Left lung (tissue), 14 donors: Measurements from ENCODE around the gene CYTH3. TPM values are rescaled to one million over a fixed set of nuclear protein-coding genes. Genes with fewer than 3 reads are reported as not detected.

Experiments
- ATAC-seq: fragments of 200-7000 bp; cut with Tn5 transposase; one replicate; pipeline ENCODE4 v1.9.1; 2020; ENCODE audit warnings: moderate library complexity
- DNase-seq, 4 donors: peaks; one replicate each; pipeline ENCODE4 v3.0.0-alpha.2; 2013 to 2020
- H3K27ac ChIP-seq, 2 donors: fragments of 200-600 bp; sonication (generic) in 1 of 2; one replicate each; pipeline versions ENCODE4 v1.5.0 to v1.8.0; 2020 to 2021
- H3K27me3 ChIP-seq, 2 donors: fragments of 200-600 bp; sonication (generic) in 1 of 2; one replicate each; pipeline versions ENCODE4 v1.5.0 to v1.8.0; 2020 to 2021
- H3K36me3 ChIP-seq, 2 donors: fragments of 200-600 bp; sonication (generic) in 1 of 2; one replicate each; pipeline versions ENCODE4 v1.5.0 to v1.8.0; 2020 to 2021
- H3K4me1 ChIP-seq, 2 donors: fragments of 200-600 bp; one replicate each; pipeline ENCODE4 v1.8.0; 2021
- H3K4me3 ChIP-seq, 2 donors: fragments of 200-600 bp; sonication (generic) in 1 of 2; one replicate each; pipeline versions ENCODE4 v1.5.0 to v1.8.0; 2020 to 2021; ENCODE audit warnings: mild to moderate bottlenecking in 1 of 2
- H3K9me3 ChIP-seq, 2 donors: fragments of 200-600 bp; sonication (generic) in 1 of 2; one replicate each; pipeline versions ENCODE4 v1.5.0 to v1.8.0; 2020 to 2021
- intact Hi-C, 2 donors: fragments of 100-400 bp; cut with DNase I; formaldehyde crosslinking; loops; one replicate each; pipeline versions ENCODE4 v1.11.2 to v1.14.2; 2022
- long read RNA-seq, 12 donors: library from polyadenylated mRNA in 2 of 12; unstranded in 2 of 12; transcript quantifications; one replicate each; pipeline ENCODE4 v2.0.0 and lab custom pipeline, GENCODE V29; 2019 to 2026
- polyA plus RNA-seq, 6 donors: library from polyadenylated mRNA; unstranded; fragments of 120-200 nt; gene quantifications; one replicate each; pipeline ENCODE4 v1.2.1, GENCODE V29; 2013; ENCODE audit not compliant: insufficient read length in 6 of 6
- total RNA-seq, 2 donors: library from RNA; stranded (reverse); fragmentation: NEBNext Ultra II Directional; extraction: Animal tissue kit (Norgen Biotek cat#: 25700); gene quantifications; one replicate each; pipeline ENCODE4 v1.2.1, GENCODE V29; 2021
- TF ChIP-seq, protein P1 (sequence below), 2 donors: fragments of 200-600 bp; sonication (generic) in 1 of 2; IDR thresholded peaks; one replicate each; pipeline versions ENCODE4 v1.5.0 to v1.8.0; 2021; ENCODE audit warnings: antibody characterized with exemption in 2 of 2
- donor health status: DM: no; HTN: yes; CAD: no.
- donor health status: DM: no; HTN: no; CAD: no.

Gene CYTH3, protein sequence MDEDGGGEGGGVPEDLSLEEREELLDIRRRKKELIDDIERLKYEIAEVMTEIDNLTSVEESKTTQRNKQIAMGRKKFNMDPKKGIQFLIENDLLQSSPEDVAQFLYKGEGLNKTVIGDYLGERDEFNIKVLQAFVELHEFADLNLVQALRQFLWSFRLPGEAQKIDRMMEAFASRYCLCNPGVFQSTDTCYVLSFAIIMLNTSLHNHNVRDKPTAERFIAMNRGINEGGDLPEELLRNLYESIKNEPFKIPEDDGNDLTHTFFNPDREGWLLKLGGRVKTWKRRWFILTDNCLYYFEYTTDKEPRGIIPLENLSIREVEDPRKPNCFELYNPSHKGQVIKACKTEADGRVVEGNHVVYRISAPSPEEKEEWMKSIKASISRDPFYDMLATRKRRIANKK
- total RNA-seq (10 to 100 TPM; 21.3 to 24.3 TPM), polyA plus RNA-seq (10 to 100 TPM; 20.7 to 29.8 (median 26.7) TPM)
- long read RNA-seq, donor 1, full-length matches to known transcripts: 10 of 10 reads
- long read RNA-seq, donor 1, partial matches to known transcripts: 0 of 10 reads
- long read RNA-seq, donor 1, other reads (novel, unspliced or antisense): 0 of 10 reads
- long read RNA-seq, donor 2, full-length matches to known transcripts: 4 of 4 reads
- long read RNA-seq, donor 2, partial matches to known transcripts: 0 of 4 reads
- long read RNA-seq, donor 2, other reads (novel, unspliced or antisense): 0 of 4 reads
- long read RNA-seq, donor 3, full-length matches to known transcripts: 3 of 3 reads
- long read RNA-seq, donor 3, partial matches to known transcripts: 0 of 3 reads
- long read RNA-seq, donor 3, other reads (novel, unspliced or antisense): 0 of 3 reads
- long read RNA-seq, donor 4, partial matches to known transcripts: 1 of 2 reads
- long read RNA-seq, donor 4, other reads (novel, unspliced or antisense): 1 of 2 reads
- long read RNA-seq, donor 5, full-length matches to known transcripts: 1 of 1 reads
- long read RNA-seq, donor 5, partial matches to known transcripts: 0 of 1 reads
- long read RNA-seq, donor 5, other reads (novel, unspliced or antisense): 0 of 1 reads
- long read RNA-seq, donor 6, full-length matches to known transcripts: 4 of 4 reads
- long read RNA-seq, donor 6, partial matches to known transcripts: 0 of 4 reads
- long read RNA-seq, donor 6, other reads (novel, unspliced or antisense): 0 of 4 reads
- long read RNA-seq, donor 7, full-length matches to known transcripts: 2 of 2 reads
- long read RNA-seq, donor 7, partial matches to known transcripts: 0 of 2 reads
- long read RNA-seq, donor 7, other reads (novel, unspliced or antisense): 0 of 2 reads
- long read RNA-seq, donor 8, full-length matches to known transcripts: 5 of 10 reads
- long read RNA-seq, donor 8, partial matches to known transcripts: 5 of 10 reads
- long read RNA-seq, donor 8, other reads (novel, unspliced or antisense): 0 of 10 reads
- long read RNA-seq, donor 9: 0 reads
- long read RNA-seq, donor 10, partial matches to known transcripts: 1 of 3 reads
- long read RNA-seq, donor 10, other reads (novel, unspliced or antisense): 2 of 3 reads
- long read RNA-seq, donor 11, full-length matches to known transcripts: 8 of 8 reads
- long read RNA-seq, donor 11, partial matches to known transcripts: 0 of 8 reads
- long read RNA-seq, donor 11, other reads (novel, unspliced or antisense): 0 of 8 reads
- long read RNA-seq, donor 12, full-length matches to known transcripts: 3 of 3 reads
- long read RNA-seq, donor 12, partial matches to known transcripts: 0 of 3 reads
- long read RNA-seq, donor 12, other reads (novel, unspliced or antisense): 0 of 3 reads

DNA sequence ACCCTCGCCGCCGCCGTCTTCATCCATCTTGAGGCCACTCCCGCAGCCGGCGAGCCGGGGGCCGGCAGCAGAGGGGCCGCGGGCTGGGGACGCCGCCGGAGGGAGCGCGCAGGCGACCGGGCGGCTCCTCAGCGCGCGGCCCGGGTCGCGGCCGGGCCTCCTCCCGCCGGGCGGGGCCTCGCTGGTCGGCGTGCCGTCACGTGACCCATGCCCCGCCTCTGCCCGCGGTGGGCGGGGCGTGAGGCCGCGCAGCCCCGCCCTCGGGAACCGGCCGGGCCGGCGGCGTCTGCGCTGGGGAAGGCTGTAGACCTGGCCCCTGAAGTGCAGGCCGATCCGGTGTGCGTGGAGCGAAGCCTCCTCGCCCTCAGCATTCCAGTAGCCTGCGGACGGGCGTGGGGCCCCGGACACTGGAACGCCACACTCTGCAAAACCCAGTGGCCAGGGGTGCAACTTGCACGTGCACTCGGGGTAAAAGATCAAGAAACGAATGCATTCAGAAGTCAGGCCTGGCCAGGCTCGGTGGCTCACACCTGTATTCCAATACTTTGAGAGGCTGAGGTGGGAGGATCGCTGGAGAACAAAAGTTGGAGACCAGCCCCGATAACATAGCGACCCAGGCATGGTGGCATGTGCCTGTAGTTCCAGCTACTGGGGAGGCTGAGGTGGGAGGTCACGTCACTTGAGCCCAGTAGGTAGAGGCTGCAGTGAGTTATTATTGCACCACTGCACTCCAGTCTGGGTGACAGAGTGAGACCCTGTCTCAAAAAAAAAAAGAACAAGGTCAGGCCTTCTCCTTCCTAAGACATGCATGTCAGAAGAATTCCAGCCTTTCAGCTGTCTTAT is at the start of gene CYTH3:
Gene CYTH3 (minus strand): TSS at position 144 of the 843 bp plus-strand sequence. CDS start 117 bp downstream, at position 27.
- H3K27me3 ChIP-seq: peaks cover 0 to 16% of the 10 kb centered on the region in 2 donors
- H3K27ac ChIP-seq: peak within 1 kb of the TSS; percentile 33 to 69
- TF ChIP-seq, protein P1, sequence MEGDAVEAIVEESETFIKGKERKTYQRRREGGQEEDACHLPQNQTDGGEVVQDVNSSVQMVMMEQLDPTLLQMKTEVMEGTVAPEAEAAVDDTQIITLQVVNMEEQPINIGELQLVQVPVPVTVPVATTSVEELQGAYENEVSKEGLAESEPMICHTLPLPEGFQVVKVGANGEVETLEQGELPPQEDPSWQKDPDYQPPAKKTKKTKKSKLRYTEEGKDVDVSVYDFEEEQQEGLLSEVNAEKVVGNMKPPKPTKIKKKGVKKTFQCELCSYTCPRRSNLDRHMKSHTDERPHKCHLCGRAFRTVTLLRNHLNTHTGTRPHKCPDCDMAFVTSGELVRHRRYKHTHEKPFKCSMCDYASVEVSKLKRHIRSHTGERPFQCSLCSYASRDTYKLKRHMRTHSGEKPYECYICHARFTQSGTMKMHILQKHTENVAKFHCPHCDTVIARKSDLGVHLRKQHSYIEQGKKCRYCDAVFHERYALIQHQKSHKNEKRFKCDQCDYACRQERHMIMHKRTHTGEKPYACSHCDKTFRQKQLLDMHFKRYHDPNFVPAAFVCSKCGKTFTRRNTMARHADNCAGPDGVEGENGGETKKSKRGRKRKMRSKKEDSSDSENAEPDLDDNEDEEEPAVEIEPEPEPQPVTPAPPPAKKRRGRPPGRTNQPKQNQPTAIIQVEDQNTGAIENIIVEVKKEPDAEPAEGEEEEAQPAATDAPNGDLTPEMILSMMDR (IDR thresholded peaks at IDR 0.05): no peak
- H3K4me3 ChIP-seq: peak within 1 kb of the TSS; percentile 79 to 84
- no peaks in the 10 kb centered on the region for H3K9me3 ChIP-seq
- intact Hi-C loops: loop anchor here in 1 of 2 donors (10.0 kb wide), 1 partner anchor 108 kb away; no protein-coding TSS in a partner anchor
- peaks cover 13 to 36% of the 10 kb centered on the region in 2 donors for H3K4me1 ChIP-seq
- DNase-seq (peak; percentile 81 to 97 (median 86)), ATAC-seq (peak; percentile 97)
- no peaks in the 10 kb centered on the region for H3K36me3 ChIP-seq

DNA sequence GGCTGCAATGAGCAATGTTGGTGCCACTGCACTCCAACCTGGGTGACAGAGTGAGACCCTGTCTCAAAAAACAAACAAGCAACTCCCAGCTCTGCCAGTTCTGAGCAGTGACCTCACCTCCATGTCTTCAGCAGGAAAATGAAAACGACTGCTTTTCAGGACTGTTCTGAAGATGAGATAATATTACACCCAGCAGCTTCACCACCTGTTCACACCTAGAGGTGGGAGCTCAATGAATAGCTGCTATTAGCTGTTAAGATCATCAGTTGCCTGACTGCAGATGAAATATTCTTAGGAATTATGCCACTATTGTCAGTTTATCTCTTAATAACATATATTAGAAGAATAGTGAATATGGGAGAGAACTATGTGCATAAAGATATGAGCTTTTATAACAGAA is 48.4 kb upstream of the CYTH3 start:
- Histone ChIP-seq H3K27me3 (no peaks in the 10 kb centered on the region), H3K4me3 (no peak overlapping the region), H3K27ac (no peak overlapping the region), H3K9me3 (no peaks in the 10 kb centered on the region), H3K36me3 (no peaks in the 10 kb centered on the region), H3K4me1 (peaks cover 0 to 14% of the 10 kb centered on the region in 2 donors)
- TF ChIP-seq, protein P1 (IDR thresholded peaks at IDR 0.05): no peak
- intact Hi-C loops: loop anchor here in 1 of 2 donors (5.0 kb wide), 1 partner anchor 163 kb away; no protein-coding TSS in a partner anchor
- ATAC-seq: no peak
- no peak for DNase-seq

DNA sequence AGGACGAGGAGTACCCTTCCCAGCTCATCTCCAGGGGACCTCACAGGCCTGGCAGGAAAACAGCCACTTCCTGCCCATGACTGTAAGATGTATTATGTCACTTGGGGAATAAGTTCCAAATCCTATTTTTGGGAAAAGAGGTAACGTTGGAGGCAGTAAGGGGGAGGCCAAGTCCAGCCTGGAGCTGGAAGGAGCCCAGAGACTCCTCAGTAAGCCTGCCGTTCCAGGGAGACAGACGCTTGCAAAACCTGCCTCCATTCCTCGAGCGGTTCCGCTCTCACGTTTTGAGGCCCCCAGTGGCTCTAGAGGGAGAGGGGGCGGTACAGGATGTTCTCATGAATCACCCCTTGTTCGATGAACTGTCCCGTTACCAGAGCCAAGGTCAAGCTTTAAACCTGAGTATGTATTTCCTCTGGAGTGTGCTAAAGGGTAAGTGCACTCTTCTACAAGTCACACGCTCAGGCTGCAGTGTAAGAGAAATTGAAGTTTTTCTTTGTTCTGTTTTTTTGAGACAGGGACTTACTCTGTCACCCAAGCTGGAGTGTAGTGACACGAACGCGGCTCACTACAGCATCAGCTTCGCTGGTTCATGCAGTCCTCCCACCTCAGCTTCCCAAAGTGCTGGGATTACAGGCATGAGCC is 45.5 kb upstream of the CYTH3 start:
- Histone ChIP-seq H3K36me3 (no peaks in the 10 kb centered on the region), H3K27me3 (no peaks in the 10 kb centered on the region), H3K9me3 (no peaks in the 10 kb centered on the region), H3K4me3 (no peak overlapping the region), H3K4me1 (peaks cover 0 to 14% of the 10 kb centered on the region in 2 donors), H3K27ac (peak overlapping the region in 1 of 2 donors; percentile 58)
- intact Hi-C loops: no loop called here
- DNase-seq: peak in 1 of 4 donors; percentile 25
- TF ChIP-seq, protein P1 (IDR thresholded peaks at IDR 0.05): no peak
- peak; percentile 58 for ATAC-seq
